Measurements from ENCODE around the gene ALKBH1. TPM values are rescaled to one million over a fixed set of nuclear protein-coding genes. Genes with fewer than 3 reads are reported as not detected.

The ALKBH1 gene
- polyA plus RNA-seq, 1 donor (not counting 4 experiments of a cell fraction or from before 2014, with no cell fraction given), result 13.0 TPM

DNA sequence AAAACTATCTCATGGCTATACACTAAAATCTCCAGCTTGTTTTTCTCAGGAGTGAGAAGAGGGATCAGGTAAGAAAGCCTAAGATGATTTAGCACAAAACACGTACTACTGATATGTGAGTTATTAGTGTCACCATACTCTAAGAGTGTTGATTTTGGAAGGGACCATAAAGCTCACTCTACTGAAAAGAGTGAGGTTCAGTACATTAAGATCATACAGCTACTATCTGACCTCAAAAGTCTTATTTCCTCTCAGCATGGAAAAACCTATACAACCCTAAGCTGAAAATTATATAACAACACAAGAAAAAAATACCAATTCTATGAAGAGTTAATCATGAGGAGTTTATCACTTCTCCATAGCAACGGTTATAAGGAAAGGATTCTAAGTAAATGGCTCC lies 33.6 kb upstream of the ALKBH1 start:
- no peak overlapping the region for H3K9ac ChIP-seq (ENCODE audit: control insufficient read depth, extremely low read depth, insufficient read depth, low read length)
- H3K79me2 ChIP-seq (ENCODE audit: control insufficient read depth, insufficient read depth, low read length), result peaks cover 30% of the 10 kb centered on the region
- dilution Hi-C loops (cut with MboI; ENCODE audit: extremely low pct_ligation_motif_present, low sequenced_read_pairs), result no loop called here
- no peak overlapping the region for H3K27ac ChIP-seq (ENCODE audit: control insufficient read depth, insufficient read depth, low read length)
- no peak overlapping the region for H3K4me2 ChIP-seq (ENCODE audit: control insufficient read depth, extremely low read depth, insufficient read depth, low read depth, low read length)
- no peaks in the 10 kb centered on the region for H4K20me1 ChIP-seq (ENCODE audit: control insufficient read depth, extremely low read depth, insufficient read depth, low read length)
- no peaks in the 10 kb centered on the region for H3K27me3 ChIP-seq (ENCODE audit: control insufficient read depth, extremely low read depth, insufficient read depth, low read length)
- no peaks in the 10 kb centered on the region for H3K4me1 ChIP-seq (ENCODE audit: control insufficient read depth, extremely low read depth, insufficient read depth, low read length)
- no peaks in the 10 kb centered on the region for H3K9me1 ChIP-seq (ENCODE audit: control insufficient read depth, extremely low read depth, insufficient read depth, low read length)
- H3K4me3 ChIP-seq (ENCODE audit: control insufficient read depth in 2 of 3, extremely low read depth in 1 of 3, insufficient read depth in 2 of 3, low read depth in 1 of 3, low read length in 3 of 3), result no peak overlapping the region
- TF ChIP-seq CTCF (optimal IDR thresholded peaks at IDR 0.05 in 1 of 3, IDR thresholded peaks at IDR 0.05 in 1 of 3, conservative IDR thresholded peaks at IDR 0.05 in 1 of 3; ENCODE audit: extremely low read depth in 1 of 3, insufficient read depth in 2 of 3, low read length in 3 of 3) (no peak), EZH2 (IDR thresholded peaks at IDR 0.05; ENCODE audit: low read length) (no peak)
- H3K9me3 ChIP-seq (ENCODE audit: control insufficient read depth, low read depth, low read length), result no peaks in the 10 kb centered on the region
- no peak for FAIRE-seq
- H3K36me3 ChIP-seq (ENCODE audit: control insufficient read depth in 2 of 2, extremely low read depth in 1 of 2, insufficient read depth in 2 of 2, low read length in 2 of 2), result peaks cover 19 to 23% of the 10 kb centered on the region in 2 experiments
- H2AFZ ChIP-seq (ENCODE audit: control insufficient read depth, low read length), result no peak overlapping the region
- no peak for DNase-seq (ENCODE audit: low read depth, low spot score)

- Histone ChIP-seq H3K27ac (ENCODE audit: control insufficient read depth, insufficient read depth, low read length) (no peak overlapping the region), H3K9ac (ENCODE audit: control insufficient read depth, extremely low read depth, insufficient read depth, low read length) (no peak overlapping the region), H4K20me1 (ENCODE audit: control insufficient read depth, extremely low read depth, insufficient read depth, low read length) (no peaks in the 10 kb centered on the region), H3K36me3 (ENCODE audit: control insufficient read depth in 2 of 2, extremely low read depth in 1 of 2, insufficient read depth in 2 of 2, low read length in 2 of 2) (peaks cover 16 to 25% of the 10 kb centered on the region in 2 experiments), H3K79me2 (ENCODE audit: control insufficient read depth, insufficient read depth, low read length) (peaks cover 18% of the 10 kb centered on the region), H3K4me3 (ENCODE audit: control insufficient read depth in 2 of 3, extremely low read depth in 1 of 3, insufficient read depth in 2 of 3, low read depth in 1 of 3, low read length in 3 of 3) (no peak overlapping the region), H3K4me1 (ENCODE audit: control insufficient read depth, extremely low read depth, insufficient read depth, low read length) (no peaks in the 10 kb centered on the region), H3K9me1 (ENCODE audit: control insufficient read depth, extremely low read depth, insufficient read depth, low read length) (no peaks in the 10 kb centered on the region), H3K4me2 (ENCODE audit: control insufficient read depth, extremely low read depth, insufficient read depth, low read depth, low read length) (no peak overlapping the region), H3K27me3 (ENCODE audit: control insufficient read depth, extremely low read depth, insufficient read depth, low read length) (no peaks in the 10 kb centered on the region), H3K9me3 (ENCODE audit: control insufficient read depth, low read depth, low read length) (no peaks in the 10 kb centered on the region), H2AFZ (ENCODE audit: control insufficient read depth, low read length) (no peak overlapping the region)
- DNase-seq (ENCODE audit: low read depth, low spot score), result no peak
- TF ChIP-seq EZH2 (IDR thresholded peaks at IDR 0.05; ENCODE audit: low read length) (no peak), CTCF (optimal IDR thresholded peaks at IDR 0.05 in 1 of 3, IDR thresholded peaks at IDR 0.05 in 1 of 3, conservative IDR thresholded peaks at IDR 0.05 in 1 of 3; ENCODE audit: extremely low read depth in 1 of 3, insufficient read depth in 2 of 3, low read length in 3 of 3) (no peak)
- dilution Hi-C loops (cut with MboI; ENCODE audit: extremely low pct_ligation_motif_present, low sequenced_read_pairs), result no loop called here
- no peak for FAIRE-seq
Observed at GRCh38 chr14:77738559-77739250, 30.9 kb upstream of the ALKBH1 start.
